ENCODE results near the gene PPP2R2C.

The PPP2R2C gene

GRCh38 chr4:6354626-6355025 lies 117.8 kb downstream of the PPP2R2C start:
- in situ Hi-C loops (cut with MboI; ENCODE audit: low sequenced_read_pairs, unreplicated experiment), result no loop called here
- no peak for TF ChIP-seq CTCF (IDR thresholded peaks at IDR 0.05; ENCODE audit: borderline replicate concordance, control extremely low read depth, extremely low read depth, insufficient read depth, missing control alignments)
- DNase-seq (ENCODE audit: low spot score), result no peak

GRCh38 chr4:6354119-6354518 lies 118.3 kb downstream of the PPP2R2C start:
- no peak for DNase-seq (ENCODE audit: low spot score)
- in situ Hi-C loops (cut with MboI; ENCODE audit: low sequenced_read_pairs, unreplicated experiment), result no loop called here
- TF ChIP-seq CTCF (IDR thresholded peaks at IDR 0.05; ENCODE audit: borderline replicate concordance, control extremely low read depth, extremely low read depth, insufficient read depth, missing control alignments), result no peak

GRCh38 chr4:6352031-6352692 lies 120.3 kb downstream of the PPP2R2C start:
- in situ Hi-C loops (cut with MboI; ENCODE audit: low sequenced_read_pairs, unreplicated experiment), result no loop called here
- TF ChIP-seq CTCF (IDR thresholded peaks at IDR 0.05; ENCODE audit: borderline replicate concordance, control extremely low read depth, extremely low read depth, insufficient read depth, missing control alignments), result no peak
- DNase-seq (ENCODE audit: low spot score), result no peak

GRCh38 chr4:6351246-6352000 lies 121.0 kb downstream of the PPP2R2C start:
- DNase-seq (ENCODE audit: low spot score), result no peak
- in situ Hi-C loops (cut with MboI; ENCODE audit: low sequenced_read_pairs, unreplicated experiment), result no loop called here
- no peak for TF ChIP-seq CTCF (IDR thresholded peaks at IDR 0.05; ENCODE audit: borderline replicate concordance, control extremely low read depth, extremely low read depth, insufficient read depth, missing control alignments)

GRCh38 chr4:6350646-6351045 lies 121.8 kb downstream of the PPP2R2C start:
- DNase-seq (ENCODE audit: low spot score), result no peak
- in situ Hi-C loops (cut with MboI; ENCODE audit: low sequenced_read_pairs, unreplicated experiment), result no loop called here
- no peak for TF ChIP-seq CTCF (IDR thresholded peaks at IDR 0.05; ENCODE audit: borderline replicate concordance, control extremely low read depth, extremely low read depth, insufficient read depth, missing control alignments)

- TF ChIP-seq CTCF (IDR thresholded peaks at IDR 0.05; ENCODE audit: borderline replicate concordance, control extremely low read depth, extremely low read depth, insufficient read depth, missing control alignments), result no peak
- in situ Hi-C loops (cut with MboI; ENCODE audit: low sequenced_read_pairs, unreplicated experiment), result no loop called here
- no peak for DNase-seq (ENCODE audit: low spot score)
Observed at GRCh38 chr4:6349896-6350603, 122.4 kb downstream of the PPP2R2C start.
